ENCODE data around the gene TSPAN13.

The TSPAN13 gene

GRCh38 chr7:16739863-16740622 lies 13.5 kb upstream of the TSPAN13 start:
- DNase-seq (ENCODE audit: low read depth) = peak; percentile 98
- no peak overlapping the region for H3K4me3 ChIP-seq (replicated peaks; ENCODE audit: low read depth, low read length)
- no peak for TF ChIP-seq CTCF (IDR thresholded peaks at IDR 0.05; ENCODE audit: low read length, missing control alignments)

- H3K4me3 ChIP-seq (replicated peaks; ENCODE audit: low read depth, low read length) = no peak overlapping the region
- peak; percentile 14 for DNase-seq (ENCODE audit: low read depth)
- no peak for TF ChIP-seq CTCF (IDR thresholded peaks at IDR 0.05; ENCODE audit: low read length, missing control alignments)
Observed at GRCh38 chr7:16740623-16740953, 13.0 kb upstream of the TSPAN13 start.

- H3K4me3 ChIP-seq (replicated peaks; ENCODE audit: low read depth, low read length) = no peak overlapping the region
- no peak for DNase-seq (ENCODE audit: low read depth)
- no peak for TF ChIP-seq CTCF (IDR thresholded peaks at IDR 0.05; ENCODE audit: low read length, missing control alignments)
Observed at GRCh38 chr7:16740996-16741395, 12.6 kb upstream of the TSPAN13 start.

GRCh38 chr7:16741676-16742075 lies 11.9 kb upstream of the TSPAN13 start:
- no peak for DNase-seq (ENCODE audit: low read depth)
- no peak for TF ChIP-seq CTCF (IDR thresholded peaks at IDR 0.05; ENCODE audit: low read length, missing control alignments)
- H3K4me3 ChIP-seq (replicated peaks; ENCODE audit: low read depth, low read length) = no peak overlapping the region

- TF ChIP-seq CTCF (IDR thresholded peaks at IDR 0.05; ENCODE audit: low read length, missing control alignments) = no peak
- H3K4me3 ChIP-seq (replicated peaks; ENCODE audit: low read depth, low read length) = no peak overlapping the region
- no peak for DNase-seq (ENCODE audit: low read depth)
Observed at GRCh38 chr7:16742547-16742946, 11.0 kb upstream of the TSPAN13 start.

GRCh38 chr7:16743236-16743635 lies 10.3 kb upstream of the TSPAN13 start:
- DNase-seq (ENCODE audit: low read depth) = peak; percentile 87
- no peak for TF ChIP-seq CTCF (IDR thresholded peaks at IDR 0.05; ENCODE audit: low read length, missing control alignments)
- no peak overlapping the region for H3K4me3 ChIP-seq (replicated peaks; ENCODE audit: low read depth, low read length)
